PC-3 (cell line): ENCODE results near the gene BCAR3. TPM values are rescaled to one million over a fixed set of nuclear protein-coding genes. Genes with fewer than 3 reads are reported as not detected.

Experiments
- ATAC-seq: fragments of 200-7000 bp; cut with Tn5 transposase; 2 replicates; pipeline ENCODE4 v1.9.1; 2020; ENCODE audit warnings: mild to moderate bottlenecking, moderate library complexity
- BruUV-seq: library from RNA; stranded (reverse); fragments of 400-500 nt; replicated peaks from 2 replicates; lab custom pipeline; 2021; lab: Mats Ljungman, UMichigan
- CTCF ChIA-PET: fragments of 300-600 bp; sonication (Branson Sonifier 250); formaldehyde crosslinking; loops from one replicate; lab custom pipeline; 2022; ENCODE audit warnings: antibody characterized with exemption; lab: Charles Lee
- POLR2A ChIA-PET: fragments of 300-600 bp; sonication (Branson Sonifier 250); formaldehyde crosslinking; loops from one replicate; lab custom pipeline; 2022; ENCODE audit warnings: antibody characterized with exemption; ENCODE audit not compliant: unreplicated experiment; lab: Charles Lee
- DNase-seq: peaks from one replicate; pipeline ENCODE4 v3.0.0-alpha.2; 2015
- H2AFZ ChIP-seq: fragments of 300-600 bp; sonication (generic); 2 replicates; pipeline ENCODE4 v1.6.0; 2016; ENCODE audit warnings: antibody characterized with exemption, low read length
- H3F3A ChIP-seq: fragments of 300-600 bp; sonication (generic); one replicate; pipeline ENCODE4 v1.6.0; 2017; ENCODE audit warnings: antibody characterized with exemption, low read length, control low read depth, mild to moderate bottlenecking; ENCODE audit not compliant: unreplicated experiment
- H3K27ac ChIP-seq: fragments of 300-600 bp; sonication (generic); 2 replicates; pipeline ENCODE4 v1.5.1; 2016; ENCODE audit warnings: mild to moderate bottlenecking, low read length
- H3K27me3 ChIP-seq: fragments of 300-600 bp; sonication (generic); 2 replicates; pipeline ENCODE4 v1.6.1; 2016; ENCODE audit warnings: low read length, mixed read lengths
- H3K36me3 ChIP-seq: fragments of 300-600 bp; sonication (generic); 2 replicates; pipeline ENCODE4 v1.6.1; 2016; ENCODE audit warnings: low read depth, mixed run types, low read length, mixed read lengths
- H3K4me1 ChIP-seq: fragments of 300-600 bp; sonication (generic); 2 replicates; pipeline ENCODE4 v1.5.1; 2016; ENCODE audit warnings: low read length; ENCODE audit not compliant: insufficient read depth
- H3K4me2 ChIP-seq: fragments of 300-600 bp; sonication (generic); 2 replicates; pipeline ENCODE4 v1.6.0; 2016; ENCODE audit warnings: low read length
- H3K4me3 ChIP-seq: fragments of 300-600 bp; sonication (generic); 2 replicates; pipeline ENCODE4 v1.5.1; 2016; ENCODE audit warnings: mild to moderate bottlenecking, low read length, mixed read lengths
- H3K79me2 ChIP-seq: fragments of 300-600 bp; sonication (generic); 2 replicates; pipeline ENCODE4 v1.6.1; 2017; ENCODE audit warnings: low read length, mixed read lengths
- H3K9ac ChIP-seq: fragments of 300-600 bp; sonication (generic); 2 replicates; pipeline ENCODE4 v1.6.0; 2016; ENCODE audit warnings: mild to moderate bottlenecking, low read length
- H3K9me2 ChIP-seq: fragments of 300-600 bp; sonication (generic); replicated peaks from 2 replicates; pipeline ENCODE4 v1.6.1; 2016; ENCODE audit warnings: mixed run types, low read length, mixed read lengths
- H3K9me3 ChIP-seq: fragments of 300-600 bp; sonication (generic); 2 replicates; pipeline ENCODE4 v1.6.1; 2016; ENCODE audit warnings: low read length, mixed read lengths
- H4K20me1 ChIP-seq: fragments of 300-600 bp; sonication (generic); 2 replicates; pipeline ENCODE4 v1.6.1; 2016; ENCODE audit warnings: low read length, mixed read lengths
- CTCF ChIP-seq: fragments of 300-600 bp; sonication (generic); conservative IDR thresholded peaks from 2 replicates; pipeline ENCODE4 v1.5.1; 2017; ENCODE audit warnings: antibody characterized with exemption, low read depth, mild to moderate bottlenecking, low read length
- EZH2 ChIP-seq: fragments of 300-600 bp; sonication (generic); IDR thresholded peaks from one replicate; pipeline ENCODE4 v1.6.1; 2017; ENCODE audit warnings: antibody characterized with exemption, mild to moderate bottlenecking, low read length; ENCODE audit not compliant: unreplicated experiment
- EZH2phosphoT487 ChIP-seq: fragments of 300-600 bp; sonication (generic); IDR thresholded peaks from 2 replicates; pipeline ENCODE4 v1.6.1; 2018; ENCODE audit warnings: mild to moderate bottlenecking, antibody characterized with exemption, low read length, borderline replicate concordance
- intact Hi-C: fragments of 100-400 bp; cut with micrococcal nuclease; formaldehyde crosslinking; loops from 2 replicates; pipeline ENCODE4 v1.9.0; 2023
- total RNA-seq: library from RNA; depleted of rRNA; stranded (reverse); fragments of >200 nt; gene quantifications from 2 replicates; pipeline ENCODE4 v1.2.3, GENCODE V29; 2014

Gene BCAR3
- total RNA-seq, 1 experiment from 2014 or later = 171 TPM

- Histone ChIP-seq H3K9me3 (no peaks in the 10 kb centered on the region), H3F3A (peaks cover 42% of the 10 kb centered on the region), H4K20me1 (peaks cover 61% of the 10 kb centered on the region), H2AFZ (no peak overlapping the region), H3K9ac (peak overlapping the region; percentile 29; the same call in 1 of the 2 replicates), H3K36me3 (peaks cover 77% of the 10 kb centered on the region), H3K4me1 (peaks cover 94% of the 10 kb centered on the region), H3K79me2 (peaks cover 100% of the 10 kb centered on the region), H3K9me2 (no peaks in the 10 kb centered on the region), H3K4me2 (peak overlapping the region; percentile 21), H3K4me3 (no peak overlapping the region; the same call in 1 of the 2 replicates), H3K27me3 (no peaks in the 10 kb centered on the region), H3K27ac (peak overlapping the region; percentile 86)
- ChIA-PET POLR2A (no interaction called here), CTCF (no interaction called here)
- no peak for ATAC-seq
- intact Hi-C loops = no loop called here
- no peak for DNase-seq
- no TSS peak for BruUV-seq
- TF ChIP-seq EZH2 (no peak), EZH2phosphoT487 (no peak), CTCF (no peak)
These were observed 13.5 kb downstream of the BCAR3 start for GRCh38 chr1:93668121-93668520.

GRCh38 chr1:93667642-93668041, 14.0 kb downstream of the BCAR3 start:
- H3K36me3 ChIP-seq = peaks cover 77% of the 10 kb centered on the region
- H3K4me2 ChIP-seq = peak overlapping the region; percentile 21; the same call in 1 of the 2 replicates
- H3K9ac ChIP-seq = peak overlapping the region; percentile 29

More at GRCh38 chr1:93667642-93668041, 14.0 kb downstream of the BCAR3 start:
- peaks cover 94% of the 10 kb centered on the region for H3K4me1 ChIP-seq
- H3F3A ChIP-seq = peaks cover 37% of the 10 kb centered on the region
- H3K79me2 ChIP-seq = peaks cover 100% of the 10 kb centered on the region
- no TSS peak for BruUV-seq
- H2AFZ ChIP-seq = no peak overlapping the region
- no peaks in the 10 kb centered on the region for H3K9me2 ChIP-seq
- TF ChIP-seq EZH2phosphoT487 = no peak
- TF ChIP-seq EZH2 = no peak
- TF ChIP-seq CTCF = no peak
- peaks cover 57% of the 10 kb centered on the region for H4K20me1 ChIP-seq
- no peak for ATAC-seq
- intact Hi-C loops = no loop called here
- ChIA-PET CTCF (interaction anchor here (0.8 kb wide), 1 partner anchor 146 kb away, joined by 7 read pairs; no protein-coding TSS in a partner anchor), POLR2A (interaction anchor here (0.6 to 0.7 kb wide), 2 partner anchors 9 to 35 kb away, joined by 3 to 8 read pairs; no protein-coding TSS in a partner anchor)
- DNase-seq = no peak
- H3K27me3 ChIP-seq = no peaks in the 10 kb centered on the region
- H3K4me3 ChIP-seq = no peak overlapping the region; the same call in 1 of the 2 replicates
- no peaks in the 10 kb centered on the region for H3K9me3 ChIP-seq
- peak overlapping the region; percentile 86 for H3K27ac ChIP-seq
